ENCODE results near the gene TCHP.

- TF ChIP-seq RARB (CRISPR knock-in tag; IDR thresholded peaks at IDR 0.05) (no peak), SNAI2 (CRISPR knock-in tag; IDR thresholded peaks at IDR 0.05) (no peak), POU6F1 (CRISPR knock-in tag; IDR thresholded peaks at IDR 0.05; ENCODE audit: borderline replicate concordance, low read depth) (no peak), OSR1 (CRISPR knock-in tag; IDR thresholded peaks at IDR 0.05) (no peak), ZNF565 (CRISPR knock-in tag; conservative IDR thresholded peaks at IDR 0.05; ENCODE audit: low read depth) (no peak)
- TF ChIP-seq, protein P1, sequence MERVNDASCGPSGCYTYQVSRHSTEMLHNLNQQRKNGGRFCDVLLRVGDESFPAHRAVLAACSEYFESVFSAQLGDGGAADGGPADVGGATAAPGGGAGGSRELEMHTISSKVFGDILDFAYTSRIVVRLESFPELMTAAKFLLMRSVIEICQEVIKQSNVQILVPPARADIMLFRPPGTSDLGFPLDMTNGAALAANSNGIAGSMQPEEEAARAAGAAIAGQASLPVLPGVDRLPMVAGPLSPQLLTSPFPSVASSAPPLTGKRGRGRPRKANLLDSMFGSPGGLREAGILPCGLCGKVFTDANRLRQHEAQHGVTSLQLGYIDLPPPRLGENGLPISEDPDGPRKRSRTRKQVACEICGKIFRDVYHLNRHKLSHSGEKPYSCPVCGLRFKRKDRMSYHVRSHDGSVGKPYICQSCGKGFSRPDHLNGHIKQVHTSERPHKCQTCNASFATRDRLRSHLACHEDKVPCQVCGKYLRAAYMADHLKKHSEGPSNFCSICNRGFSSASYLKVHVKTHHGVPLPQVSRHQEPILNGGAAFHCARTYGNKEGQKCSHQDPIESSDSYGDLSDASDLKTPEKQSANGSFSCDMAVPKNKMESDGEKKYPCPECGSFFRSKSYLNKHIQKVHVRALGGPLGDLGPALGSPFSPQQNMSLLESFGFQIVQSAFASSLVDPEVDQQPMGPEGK (CRISPR knock-in tag; IDR thresholded peaks at IDR 0.05; ENCODE audit: borderline replicate concordance): no peak
Observed at GRCh38 chr12:109952873-109953272, 52.8 kb downstream of the TCHP start.

Measured in SK-N-SH treated with all-trans-retinoic acid at 6 μM for 48 hours (cell line).